WERI-Rb-1 (cell line): ENCODE measurements around the gene ZCCHC9.

Source experiments
- DNase-seq: peaks from one replicate; pipeline ENCODE4 v3.0.0-alpha.2; 2020
- H3K27ac ChIP-seq: fragments of 250-450 bp; sonication (Bioruptor Pico); 2 replicates; pipeline ENCODE4 v1.5.1; 2020; ENCODE audit warnings: mild to moderate bottlenecking, moderate library complexity
- H3K27me3 ChIP-seq: fragments of 250-450 bp; sonication (Bioruptor Pico); 2 replicates; pipeline ENCODE4 v1.5.1; 2021; ENCODE audit warnings: mild to moderate bottlenecking, low read depth, moderate library complexity; ENCODE audit not compliant: insufficient read depth, severe bottlenecking
- H3K36me3 ChIP-seq: fragments of 250-450 bp; sonication (Bioruptor Pico); 2 replicates; pipeline ENCODE4 v1.5.1; 2020; ENCODE audit warnings: mild to moderate bottlenecking, moderate library complexity
- H3K4me3 ChIP-seq: 2 replicates; pipeline ENCODE4 v1.5.1; 2011; ENCODE audit warnings: low read depth, mild to moderate bottlenecking, control low read depth, low read length
- H3K9me3 ChIP-seq: fragments of 250-450 bp; sonication (Bioruptor Pico); 2 replicates; pipeline ENCODE4 v1.5.1; 2021; ENCODE audit warnings: mild to moderate bottlenecking, moderate library complexity; ENCODE audit not compliant: severe bottlenecking
- CTCF ChIP-seq: IDR thresholded peaks from 2 replicates; pipeline ENCODE4 v1.5.1; 2011; ENCODE audit warnings: low read depth, mild to moderate bottlenecking, control low read depth, inconsistent platforms, low read length

Gene ZCCHC9

GRCh38 chr5:81359881-81360280 is 58.5 kb downstream of the ZCCHC9 start:
- no peak for TF ChIP-seq CTCF
- no peak overlapping the region for H3K27ac ChIP-seq
- H3K4me3 ChIP-seq: no peak overlapping the region
- no peak for DNase-seq
- H3K36me3 ChIP-seq: no peaks in the 10 kb centered on the region
- H3K27me3 ChIP-seq: no peaks in the 10 kb centered on the region
- H3K9me3 ChIP-seq: no peaks in the 10 kb centered on the region

- Histone ChIP-seq H3K27me3 (no peaks in the 10 kb centered on the region), H3K9me3 (no peaks in the 10 kb centered on the region), H3K27ac (no peak overlapping the region), H3K36me3 (no peaks in the 10 kb centered on the region), H3K4me3 (no peak overlapping the region)
- TF ChIP-seq CTCF: no peak
- no peak for DNase-seq
These were observed 59.3 kb downstream of the ZCCHC9 start for GRCh38 chr5:81360640-81361039.

GRCh38 chr5:81361600-81361999 is 60.2 kb downstream of the ZCCHC9 start:
- no peak for TF ChIP-seq CTCF
- no peaks in the 10 kb centered on the region for H3K36me3 ChIP-seq
- H3K4me3 ChIP-seq: no peak overlapping the region
- H3K27me3 ChIP-seq: no peaks in the 10 kb centered on the region
- no peaks in the 10 kb centered on the region for H3K9me3 ChIP-seq
- DNase-seq: peak; percentile 24
- H3K27ac ChIP-seq: no peak overlapping the region
